ENCODE results near the gene FAM177B.

DNA sequence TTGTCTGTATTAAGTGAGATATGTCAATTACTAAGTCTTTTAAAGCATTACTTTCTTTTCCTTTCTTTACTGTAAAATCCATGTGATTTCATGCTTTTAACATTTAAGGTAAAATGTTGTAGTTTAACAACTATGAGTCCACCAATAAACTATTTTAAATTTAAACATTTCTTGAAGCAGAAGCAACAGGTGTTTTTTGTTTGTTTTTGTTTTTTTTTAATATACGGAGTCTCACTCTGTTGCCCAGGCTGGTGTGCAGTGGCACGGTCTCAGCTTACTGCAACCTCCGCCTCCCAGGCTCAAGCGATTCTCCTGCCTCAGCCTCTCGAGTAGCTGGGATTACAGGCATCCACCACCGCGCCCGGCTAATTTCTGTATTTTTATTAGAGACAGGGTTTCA, 40.3 kb upstream of the FAM177B start:
- TF ChIP-seq HDGF (IDR thresholded peaks at IDR 0.05; ENCODE audit: borderline replicate concordance) (no peak), BHLHE40 (IDR thresholded peaks at IDR 0.05; ENCODE audit: borderline replicate concordance) (no peak), ARNT (IDR thresholded peaks at IDR 0.05) (no peak), TARDBP (IDR thresholded peaks at IDR 0.05) (no peak), NFRKB (IDR thresholded peaks at IDR 0.05) (no peak), FOXA1 (IDR thresholded peaks at IDR 0.05) (no peak), FOXK2 (IDR thresholded peaks at IDR 0.05) (no peak), SUZ12 (IDR thresholded peaks at IDR 0.05) (no peak), SP1 (IDR thresholded peaks at IDR 0.05) (no peak), PKNOX1 (IDR thresholded peaks at IDR 0.05) (no peak), LEF1 (IDR thresholded peaks at IDR 0.05; ENCODE audit: borderline replicate concordance) (no peak), FOXM1 (IDR thresholded peaks at IDR 0.05; ENCODE audit: borderline replicate concordance) (no peak), L3MBTL2 (conservative IDR thresholded peaks at IDR 0.05) (no peak), ZNF384 (IDR thresholded peaks at IDR 0.05) (no peak)

Measured in HEK293T (cell line).